Parathyroid adenoma (tissue), 2 donors: ENCODE results near the gene ATP11B.

Experiments
- H2AFZ ChIP-seq: fragments of 300-600 bp; sonication (generic); one replicate; pipeline ENCODE4 v1.7.0; 2017; ENCODE audit warnings: antibody characterized with exemption, mild to moderate bottlenecking
- H3K27ac ChIP-seq: fragments of 300-600 bp; sonication (generic); one replicate; pipeline ENCODE4 v1.7.0; 2017
- H3K27me3 ChIP-seq: fragments of 300-600 bp; sonication (generic); one replicate; pipeline ENCODE4 v1.7.0; 2017; ENCODE audit warnings: low read length; ENCODE audit not compliant: control insufficient read depth, insufficient read depth
- H3K36me3 ChIP-seq: fragments of 300-600 bp; sonication (generic); one replicate; pipeline ENCODE4 v1.7.0; 2017; ENCODE audit warnings: low read length; ENCODE audit not compliant: control insufficient read depth, insufficient read depth
- H3K4me1 ChIP-seq: fragments of 300-600 bp; sonication (generic); one replicate; pipeline ENCODE4 v1.7.0; 2017; ENCODE audit warnings: control low read depth
- H3K4me2 ChIP-seq: fragments of 300-600 bp; sonication (generic); one replicate; pipeline ENCODE4 v1.7.0; 2017; ENCODE audit warnings: low read length
- H3K4me3 ChIP-seq: fragments of 300-600 bp; sonication (generic); one replicate; pipeline ENCODE4 v1.7.0; 2017; ENCODE audit warnings: low read depth, low read length
- H3K79me2 ChIP-seq: fragments of 300-600 bp; sonication (generic); one replicate; pipeline ENCODE4 v1.7.0; 2017; ENCODE audit warnings: control low read depth
- H3K9ac ChIP-seq: fragments of 300-600 bp; sonication (generic); one replicate; pipeline ENCODE4 v1.7.0; 2017; ENCODE audit warnings: mild to moderate bottlenecking
- H3K9me3 ChIP-seq: fragments of 300-600 bp; sonication (generic); one replicate; pipeline ENCODE4 v1.7.0; 2017; ENCODE audit warnings: low read length; ENCODE audit not compliant: control insufficient read depth
- CTCF ChIP-seq: fragments of 300-600 bp; sonication (generic); IDR thresholded peaks from one replicate; pipeline ENCODE4 v1.7.0; 2017; ENCODE audit warnings: antibody characterized with exemption, mild to moderate bottlenecking
- donor health status: primary hyperparathyroidism.

ATP11B gene

GRCh38 chr3:182811269-182811596 is 17.9 kb downstream of the ATP11B start:
- Histone ChIP-seq H2AFZ (no peak overlapping the region), H3K9ac (no peak overlapping the region), H3K27ac (no peak overlapping the region), H3K4me1 (peaks cover 3% of the 10 kb centered on the region), H3K36me3 (no peaks in the 10 kb centered on the region), H3K4me3 (no peak overlapping the region), H3K79me2 (peaks cover 38% of the 10 kb centered on the region), H3K9me3 (no peaks in the 10 kb centered on the region), H3K4me2 (no peak overlapping the region), H3K27me3 (no peaks in the 10 kb centered on the region)
- no peak for TF ChIP-seq CTCF

GRCh38 chr3:182812123-182812522 is 18.8 kb downstream of the ATP11B start:
- no peak overlapping the region for H3K9ac ChIP-seq
- no peak for TF ChIP-seq CTCF
- H3K4me3 ChIP-seq = no peak overlapping the region
- H3K4me2 ChIP-seq = no peak overlapping the region
- H2AFZ ChIP-seq = no peak overlapping the region
- H3K27ac ChIP-seq = no peak overlapping the region
- no peaks in the 10 kb centered on the region for H3K27me3 ChIP-seq
- peaks cover 31% of the 10 kb centered on the region for H3K79me2 ChIP-seq
- H3K9me3 ChIP-seq = no peaks in the 10 kb centered on the region
- H3K4me1 ChIP-seq = peaks cover 3% of the 10 kb centered on the region
- no peaks in the 10 kb centered on the region for H3K36me3 ChIP-seq

- no peaks in the 10 kb centered on the region for H3K36me3 ChIP-seq
- TF ChIP-seq CTCF = no peak
These were observed 21.2 kb downstream of the ATP11B start for GRCh38 chr3:182814419-182815062.

GRCh38 chr3:182816181-182816580 is 22.9 kb downstream of the ATP11B start:
- H3K9me3 ChIP-seq = no peaks in the 10 kb centered on the region
- TF ChIP-seq CTCF = no peak
- H3K27ac ChIP-seq = no peak overlapping the region
- H3K4me3 ChIP-seq = no peak overlapping the region
- no peak overlapping the region for H2AFZ ChIP-seq
- peaks cover 3% of the 10 kb centered on the region for H3K4me1 ChIP-seq
- peaks cover 25% of the 10 kb centered on the region for H3K79me2 ChIP-seq
- no peak overlapping the region for H3K9ac ChIP-seq
- H3K4me2 ChIP-seq = no peak overlapping the region
- no peaks in the 10 kb centered on the region for H3K27me3 ChIP-seq
- H3K36me3 ChIP-seq = no peaks in the 10 kb centered on the region

More at GRCh38 chr3:182814419-182815062, 21.2 kb downstream of the ATP11B start:
- no peak overlapping the region for H3K9ac ChIP-seq
- peaks cover 3% of the 10 kb centered on the region for H3K4me1 ChIP-seq
- H3K27me3 ChIP-seq = no peaks in the 10 kb centered on the region
- H3K4me3 ChIP-seq = no peak overlapping the region
- no peak overlapping the region for H3K27ac ChIP-seq
- peaks cover 29% of the 10 kb centered on the region for H3K79me2 ChIP-seq
- no peaks in the 10 kb centered on the region for H3K9me3 ChIP-seq
- H3K4me2 ChIP-seq = no peak overlapping the region
- no peak overlapping the region for H2AFZ ChIP-seq

- no peaks in the 10 kb centered on the region for H3K9me3 ChIP-seq
- peaks cover 17% of the 10 kb centered on the region for H3K79me2 ChIP-seq
- no peak overlapping the region for H3K27ac ChIP-seq
- no peak overlapping the region for H3K9ac ChIP-seq
- no peaks in the 10 kb centered on the region for H3K36me3 ChIP-seq
- H3K27me3 ChIP-seq = no peaks in the 10 kb centered on the region
- H3K4me1 ChIP-seq = peaks cover 3% of the 10 kb centered on the region
- no peak for TF ChIP-seq CTCF
- no peak overlapping the region for H2AFZ ChIP-seq
- no peak overlapping the region for H3K4me3 ChIP-seq
- no peak overlapping the region for H3K4me2 ChIP-seq
These were observed 25.1 kb downstream of the ATP11B start for GRCh38 chr3:182818296-182818978.
